ENCODE measurements around the gene ITGA7.

Gene ITGA7, protein sequence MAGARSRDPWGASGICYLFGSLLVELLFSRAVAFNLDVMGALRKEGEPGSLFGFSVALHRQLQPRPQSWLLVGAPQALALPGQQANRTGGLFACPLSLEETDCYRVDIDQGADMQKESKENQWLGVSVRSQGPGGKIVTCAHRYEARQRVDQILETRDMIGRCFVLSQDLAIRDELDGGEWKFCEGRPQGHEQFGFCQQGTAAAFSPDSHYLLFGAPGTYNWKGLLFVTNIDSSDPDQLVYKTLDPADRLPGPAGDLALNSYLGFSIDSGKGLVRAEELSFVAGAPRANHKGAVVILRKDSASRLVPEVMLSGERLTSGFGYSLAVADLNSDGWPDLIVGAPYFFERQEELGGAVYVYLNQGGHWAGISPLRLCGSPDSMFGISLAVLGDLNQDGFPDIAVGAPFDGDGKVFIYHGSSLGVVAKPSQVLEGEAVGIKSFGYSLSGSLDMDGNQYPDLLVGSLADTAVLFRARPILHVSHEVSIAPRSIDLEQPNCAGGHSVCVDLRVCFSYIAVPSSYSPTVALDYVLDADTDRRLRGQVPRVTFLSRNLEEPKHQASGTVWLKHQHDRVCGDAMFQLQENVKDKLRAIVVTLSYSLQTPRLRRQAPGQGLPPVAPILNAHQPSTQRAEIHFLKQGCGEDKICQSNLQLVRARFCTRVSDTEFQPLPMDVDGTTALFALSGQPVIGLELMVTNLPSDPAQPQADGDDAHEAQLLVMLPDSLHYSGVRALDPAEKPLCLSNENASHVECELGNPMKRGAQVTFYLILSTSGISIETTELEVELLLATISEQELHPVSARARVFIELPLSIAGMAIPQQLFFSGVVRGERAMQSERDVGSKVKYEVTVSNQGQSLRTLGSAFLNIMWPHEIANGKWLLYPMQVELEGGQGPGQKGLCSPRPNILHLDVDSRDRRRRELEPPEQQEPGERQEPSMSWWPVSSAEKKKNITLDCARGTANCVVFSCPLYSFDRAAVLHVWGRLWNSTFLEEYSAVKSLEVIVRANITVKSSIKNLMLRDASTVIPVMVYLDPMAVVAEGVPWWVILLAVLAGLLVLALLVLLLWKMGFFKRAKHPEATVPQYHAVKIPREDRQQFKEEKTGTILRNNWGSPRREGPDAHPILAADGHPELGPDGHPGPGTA

DNA sequence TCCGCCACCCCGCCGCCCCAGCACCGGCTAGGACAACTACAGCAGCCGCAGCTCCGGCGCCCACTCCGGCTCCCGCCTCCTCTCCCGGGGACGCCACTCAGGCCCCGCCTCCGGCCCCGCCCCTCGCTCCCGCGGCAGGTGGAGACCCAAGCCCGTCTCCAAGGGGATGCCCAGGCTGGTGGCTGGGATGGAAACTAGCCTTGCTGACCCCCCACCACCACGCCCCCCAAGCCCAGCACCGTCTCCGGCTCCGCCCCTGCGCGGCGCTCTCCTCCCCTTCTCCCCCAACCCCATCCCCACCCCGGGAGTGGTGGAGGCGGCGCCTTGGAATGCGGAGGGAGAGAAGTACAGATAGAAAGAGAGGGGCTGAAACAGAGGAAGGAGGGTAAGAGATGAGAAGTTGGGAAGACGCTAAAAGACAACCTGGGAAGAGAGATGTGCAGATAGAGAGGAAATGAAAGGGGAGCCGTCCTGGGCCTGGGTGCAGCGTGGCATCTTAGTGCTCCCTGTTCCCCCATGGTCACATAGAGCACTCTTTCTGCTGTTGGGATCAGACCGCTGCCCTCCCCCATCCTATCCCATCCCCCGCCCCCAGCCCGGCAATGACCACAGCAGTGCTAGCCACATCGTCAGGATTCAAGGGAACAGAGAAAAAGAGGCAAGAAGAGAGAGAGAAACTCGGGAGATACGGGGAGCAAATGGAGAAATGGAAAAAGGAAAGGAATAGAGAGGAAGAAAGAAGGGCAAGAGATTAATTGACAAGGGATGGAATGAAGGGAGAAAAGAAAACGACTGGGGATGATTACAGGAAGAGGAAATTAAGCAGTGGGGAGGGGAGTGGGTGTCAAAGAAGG lies at the start of gene ITGA7:
ITGA7 (minus strand) TSS at position 64 of the 854 bp plus-strand sequence. CDS start 222 bp downstream, outside the sequence.
- DNase-seq: peak; percentile 81

DNA sequence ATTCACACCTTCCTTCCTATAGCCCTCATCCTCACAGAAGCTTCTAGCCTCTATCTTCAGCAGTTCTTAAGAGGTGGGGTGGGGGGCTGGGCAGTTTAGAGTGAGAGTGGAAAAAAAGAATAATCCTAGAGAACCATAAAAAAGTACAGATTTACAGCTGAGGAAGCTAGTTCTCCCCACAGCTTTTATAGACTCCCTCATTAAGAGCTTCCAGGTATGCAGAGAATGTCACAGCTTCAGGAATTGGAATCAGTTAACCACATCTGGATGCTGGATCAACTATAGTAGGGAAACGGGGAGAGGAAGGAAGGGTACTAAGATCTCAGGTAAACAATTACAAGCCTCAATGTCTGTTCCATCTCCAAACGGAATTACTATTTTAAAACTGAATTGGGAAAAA lies 47.5 kb upstream of the ITGA7 start:
- DNase-seq: no peak

DNA sequence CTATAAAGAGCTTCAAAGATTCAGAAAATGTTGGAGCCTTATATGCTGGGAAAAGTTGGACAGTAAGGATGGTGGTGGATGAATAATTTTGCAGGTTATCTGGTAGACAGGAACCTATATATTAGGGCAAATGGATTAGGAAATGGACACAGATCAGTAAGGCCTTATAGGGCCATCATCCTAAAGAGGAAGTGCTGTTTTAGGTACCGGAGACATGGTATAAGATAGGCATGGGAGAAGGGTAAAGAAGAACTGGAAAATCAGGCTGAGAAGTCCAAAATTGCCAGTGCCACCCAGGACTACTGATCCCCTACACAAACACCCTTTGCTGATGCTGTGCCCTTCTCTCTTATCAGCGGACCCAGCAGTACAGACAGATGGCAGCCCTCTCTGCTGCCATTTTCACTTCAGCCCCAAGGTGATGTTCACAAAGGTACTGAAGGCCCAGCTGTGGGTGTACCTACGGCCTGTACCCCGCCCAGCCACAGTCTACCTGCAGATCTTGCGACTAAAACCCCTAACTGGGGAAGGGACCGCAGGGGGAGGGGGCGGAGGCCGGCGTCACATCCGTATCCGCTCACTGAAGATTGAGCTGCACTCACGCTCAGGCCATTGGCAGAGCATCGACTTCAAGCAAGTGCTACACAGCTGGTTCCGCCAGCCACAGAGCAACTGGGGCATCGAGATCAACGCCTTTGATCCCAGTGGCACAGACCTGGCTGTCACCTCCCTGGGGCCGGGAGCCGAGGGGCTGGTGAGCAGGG lies 40.7 kb upstream of the ITGA7 start:
- no peak for DNase-seq

DNA sequence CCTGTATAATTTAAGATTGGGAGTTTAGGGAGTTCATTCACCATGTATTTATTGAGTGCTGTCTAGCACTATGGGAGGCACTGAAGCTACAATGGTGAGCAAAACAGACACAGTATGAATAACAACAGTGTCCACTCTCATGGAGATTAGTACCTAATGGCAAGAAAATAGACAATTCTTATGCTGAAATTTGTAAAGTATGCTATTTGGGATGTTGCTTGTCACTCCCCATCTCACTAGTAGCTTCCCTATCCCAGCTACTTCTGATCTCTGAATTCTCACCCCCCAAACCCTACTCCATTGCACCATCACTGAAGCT lies 39.2 kb upstream of the ITGA7 start:
- DNase-seq: no peak

DNA sequence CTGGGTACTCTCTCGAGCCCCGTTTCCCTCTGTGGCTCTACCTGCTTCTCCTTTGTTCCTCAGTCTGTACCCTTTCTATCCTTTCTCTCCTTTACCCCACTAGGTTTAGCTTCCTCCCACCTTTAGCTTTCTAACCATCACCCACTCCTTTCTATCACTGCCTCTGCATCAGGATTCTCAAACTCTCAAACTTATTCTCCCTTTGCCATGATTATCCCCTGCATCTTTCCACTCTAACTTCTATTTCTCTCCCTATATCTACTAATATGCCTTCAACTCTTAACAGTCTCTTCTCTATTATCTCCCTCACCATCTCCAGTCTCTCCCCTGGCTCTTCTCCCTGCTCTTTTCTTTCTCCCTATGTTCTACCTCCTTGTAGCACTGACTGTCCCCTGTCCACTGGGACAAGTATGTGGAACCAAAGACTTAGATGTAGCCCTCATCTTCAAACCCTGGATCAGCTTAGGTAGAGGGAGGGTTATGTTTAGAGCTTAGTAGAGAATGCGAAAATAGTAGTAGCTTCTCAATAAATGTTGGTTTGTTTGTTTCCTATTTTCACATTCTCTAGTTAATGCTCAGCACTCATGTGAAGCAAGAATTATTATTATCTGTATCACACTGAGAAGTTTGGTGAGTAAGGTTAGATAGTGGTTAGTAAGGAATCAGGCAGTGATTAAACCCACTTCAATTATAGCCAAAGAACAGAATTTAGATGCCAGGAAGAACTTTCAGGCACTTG lies 38.6 kb upstream of the ITGA7 start:
- no peak for DNase-seq

DNA sequence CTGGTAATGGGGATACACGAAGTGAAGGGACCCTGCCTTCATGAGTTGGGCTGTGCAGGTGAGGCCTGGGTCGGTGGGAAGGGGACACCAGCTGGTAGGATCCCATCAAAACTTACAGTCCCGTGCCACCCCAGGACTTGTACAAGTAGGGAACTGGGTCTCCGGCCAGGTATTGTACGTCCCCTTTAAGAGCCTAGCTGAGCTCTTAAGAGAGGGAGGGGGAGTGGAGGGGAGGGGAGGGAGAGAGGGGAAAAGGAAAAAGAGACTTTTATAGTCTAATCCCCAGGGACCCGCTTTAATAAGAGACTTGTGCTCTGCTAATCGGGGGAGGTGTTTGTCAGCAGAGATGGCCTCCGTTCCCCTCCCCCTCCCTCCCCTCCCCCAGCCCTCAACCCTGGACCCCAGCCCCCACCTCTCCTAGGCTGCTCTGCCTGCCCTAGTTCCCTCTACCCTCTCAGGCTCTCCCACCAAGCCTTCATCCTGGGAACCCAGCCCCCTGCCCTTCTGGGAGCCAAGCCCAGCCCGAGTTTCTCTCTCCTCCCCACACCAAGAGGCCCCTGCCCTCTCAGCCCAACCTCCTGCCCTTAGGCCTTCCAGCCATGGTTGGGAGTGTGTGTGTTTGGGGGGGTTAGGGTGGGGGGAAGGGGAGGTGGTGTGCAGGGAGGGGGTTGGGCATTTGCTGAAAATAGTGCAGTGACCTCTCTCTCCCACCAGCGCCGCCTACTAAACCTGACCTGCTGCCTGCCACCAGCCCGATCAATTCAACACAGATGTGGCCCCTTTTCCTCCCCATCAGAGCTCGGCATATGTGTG lies 37.9 kb upstream of the ITGA7 start:
- no peak for DNase-seq

DNA sequence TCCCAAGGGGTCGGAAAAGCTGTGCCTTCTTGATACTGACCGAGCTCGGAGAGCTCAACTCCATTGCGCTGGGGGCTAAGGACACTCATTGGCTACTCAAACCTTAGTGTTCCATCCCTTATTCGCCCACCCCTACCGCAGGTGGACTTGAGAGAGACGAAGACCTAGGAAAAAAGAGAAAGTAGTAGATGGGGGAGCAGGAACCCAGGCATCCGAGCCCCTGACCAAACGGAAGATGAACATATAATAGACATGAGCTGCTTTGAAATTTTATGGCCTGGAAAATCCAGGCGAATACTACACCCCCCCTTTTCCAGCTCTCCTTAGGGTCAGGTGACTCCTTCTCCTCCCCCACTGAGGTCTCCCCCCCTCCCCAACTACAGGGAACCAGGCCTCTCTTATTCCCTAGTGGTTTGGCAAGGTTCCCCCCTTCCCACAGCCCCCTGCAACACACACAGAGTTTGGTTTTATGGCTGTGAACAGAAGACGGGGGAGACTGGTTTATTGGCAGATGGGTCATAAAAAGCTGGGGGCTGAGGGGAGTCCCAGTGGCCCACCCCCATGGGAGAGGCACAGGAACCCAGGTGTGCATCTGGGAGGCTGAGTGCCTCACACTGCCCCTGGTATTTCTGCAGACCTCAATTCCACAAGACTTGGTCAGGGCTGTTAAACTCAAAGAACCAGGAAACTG lies 36.8 kb upstream of the ITGA7 start:
- DNase-seq: no peak

DNA sequence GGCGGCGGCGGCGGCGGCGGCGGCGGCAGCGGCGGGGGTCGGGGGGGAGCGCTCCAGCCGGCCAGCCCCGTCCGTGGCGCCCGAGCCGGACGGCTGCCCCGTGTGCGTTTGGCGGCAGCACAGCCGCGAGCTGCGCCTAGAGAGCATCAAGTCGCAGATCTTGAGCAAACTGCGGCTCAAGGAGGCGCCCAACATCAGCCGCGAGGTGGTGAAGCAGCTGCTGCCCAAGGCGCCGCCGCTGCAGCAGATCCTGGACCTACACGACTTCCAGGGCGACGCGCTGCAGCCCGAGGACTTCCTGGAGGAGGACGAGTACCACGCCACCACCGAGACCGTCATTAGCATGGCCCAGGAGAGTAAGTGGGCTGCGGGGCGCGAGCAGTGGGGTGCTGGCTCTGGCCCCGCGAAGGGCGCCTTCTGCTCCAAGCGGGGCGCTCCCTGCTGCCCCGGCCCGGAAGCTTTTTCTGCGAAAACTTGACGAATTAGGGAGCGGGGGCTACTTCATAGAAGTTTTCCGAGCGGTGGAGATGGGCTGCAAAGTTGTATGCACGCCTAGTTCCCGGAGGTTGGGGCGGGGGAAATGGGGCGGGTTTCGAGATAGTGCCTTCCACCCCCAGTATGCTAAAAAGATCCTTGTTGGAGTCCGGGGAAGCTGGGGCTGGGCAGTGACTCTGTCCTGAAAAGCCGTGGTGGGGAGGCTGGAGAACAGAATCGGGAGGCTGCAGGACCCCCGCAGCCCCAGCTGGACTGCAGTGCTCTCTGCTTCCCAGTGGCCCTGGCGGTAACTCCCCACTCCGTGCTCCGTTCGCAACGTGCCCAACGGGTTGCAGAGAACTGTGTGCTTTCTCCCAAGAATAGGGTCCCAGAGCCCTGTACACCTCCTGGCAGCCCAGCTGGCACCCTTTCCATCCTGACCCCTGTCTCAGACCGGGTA lies 36.0 kb upstream of the ITGA7 start:
- DNase-seq: peak; percentile 62

DNA sequence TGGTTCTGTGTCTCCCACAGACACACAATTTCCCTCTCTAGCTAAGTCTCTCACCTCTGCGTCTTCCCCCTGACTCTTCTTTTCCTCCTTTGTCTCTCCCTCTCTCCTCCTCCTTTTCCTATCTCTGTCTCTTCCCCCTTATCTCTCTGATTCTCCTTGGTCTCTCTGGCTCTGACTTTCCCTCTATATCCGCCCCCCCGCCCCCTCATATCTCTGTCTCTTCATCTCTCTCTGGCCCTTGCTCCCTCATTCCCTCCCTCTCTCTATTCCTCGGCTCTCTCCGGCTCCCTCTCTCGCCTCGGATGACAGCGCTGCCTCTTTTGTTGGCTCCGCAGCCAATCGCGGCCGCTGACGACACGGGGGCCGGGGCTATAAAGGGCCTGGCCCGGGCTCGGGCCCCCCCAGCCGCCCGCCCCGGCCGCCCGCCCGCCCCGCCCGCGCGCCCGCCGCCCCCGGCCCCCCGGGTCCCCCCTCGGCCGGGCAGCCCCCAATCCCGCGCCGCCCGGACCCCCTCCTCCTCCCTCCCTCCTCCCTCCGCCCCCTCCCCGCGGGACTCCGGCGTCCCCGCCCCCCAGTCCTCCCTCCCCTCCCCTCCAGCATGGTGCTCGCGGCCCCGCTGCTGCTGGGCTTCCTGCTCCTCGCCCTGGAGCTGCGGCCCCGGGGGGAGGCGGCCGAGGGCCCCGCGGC lies 35.2 kb upstream of the ITGA7 start, which contains the start of gene GDF11:
GDF11 (plus strand) TSS at position 404 of the 687 bp plus-strand sequence; CDS start at position 599, 195 bp downstream.
- peak; percentile 87 for DNase-seq

DNA sequence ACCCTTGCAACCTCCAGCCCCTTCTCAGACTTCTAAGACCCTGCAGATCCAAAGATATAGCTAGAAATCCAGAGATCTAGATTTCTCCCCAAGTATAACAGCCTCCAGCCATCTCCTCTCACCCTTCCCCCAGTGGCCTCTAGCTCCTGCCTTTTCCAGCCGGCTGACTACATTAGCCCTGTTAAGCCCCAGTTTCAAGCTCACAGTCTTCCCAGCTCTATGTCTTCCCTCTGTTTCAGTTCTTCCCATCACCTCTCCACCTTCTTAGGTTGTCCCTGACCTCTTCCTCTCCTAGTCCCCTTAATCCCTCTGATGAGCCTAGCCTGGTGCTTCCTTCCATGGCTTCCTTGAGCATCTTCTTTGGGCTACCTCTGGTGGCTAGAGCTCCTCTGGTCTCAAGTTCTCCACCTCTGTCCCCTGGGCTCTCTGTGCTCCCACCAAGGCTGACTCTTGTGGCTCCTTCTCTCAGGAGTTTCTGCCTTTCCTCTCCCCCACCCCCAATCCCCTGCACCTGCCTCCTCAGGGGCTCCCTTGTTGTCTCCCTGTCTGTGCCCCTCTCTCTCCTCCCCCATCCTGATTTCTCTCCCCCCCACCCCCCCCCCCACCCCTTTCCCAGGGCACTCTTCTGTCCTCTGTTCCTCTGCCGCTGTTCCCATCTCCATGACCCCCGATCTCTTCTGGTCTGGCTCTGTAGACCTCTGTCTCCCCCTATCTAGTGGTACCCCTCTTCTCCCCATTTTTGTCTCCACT lies 34.4 kb upstream of the ITGA7 start:
- no peak for DNase-seq

DNA sequence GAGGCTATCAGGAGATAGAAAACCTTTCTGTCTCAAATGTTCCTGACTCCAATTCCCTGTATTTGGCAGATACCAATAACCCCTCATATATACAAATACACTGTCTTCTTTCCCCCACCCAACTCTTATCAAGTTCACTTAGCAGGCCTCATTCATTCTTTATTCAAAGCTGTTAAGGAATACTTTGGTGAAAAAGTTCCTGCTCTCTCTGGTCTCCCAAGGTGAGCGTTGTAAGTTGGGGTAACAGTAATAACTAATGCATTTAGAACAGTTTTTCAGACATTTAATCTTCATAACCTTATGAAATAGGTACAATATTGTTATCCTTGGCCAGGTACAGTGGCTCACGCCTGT lies 31.3 kb upstream of the ITGA7 start:
- no peak for DNase-seq

DNA sequence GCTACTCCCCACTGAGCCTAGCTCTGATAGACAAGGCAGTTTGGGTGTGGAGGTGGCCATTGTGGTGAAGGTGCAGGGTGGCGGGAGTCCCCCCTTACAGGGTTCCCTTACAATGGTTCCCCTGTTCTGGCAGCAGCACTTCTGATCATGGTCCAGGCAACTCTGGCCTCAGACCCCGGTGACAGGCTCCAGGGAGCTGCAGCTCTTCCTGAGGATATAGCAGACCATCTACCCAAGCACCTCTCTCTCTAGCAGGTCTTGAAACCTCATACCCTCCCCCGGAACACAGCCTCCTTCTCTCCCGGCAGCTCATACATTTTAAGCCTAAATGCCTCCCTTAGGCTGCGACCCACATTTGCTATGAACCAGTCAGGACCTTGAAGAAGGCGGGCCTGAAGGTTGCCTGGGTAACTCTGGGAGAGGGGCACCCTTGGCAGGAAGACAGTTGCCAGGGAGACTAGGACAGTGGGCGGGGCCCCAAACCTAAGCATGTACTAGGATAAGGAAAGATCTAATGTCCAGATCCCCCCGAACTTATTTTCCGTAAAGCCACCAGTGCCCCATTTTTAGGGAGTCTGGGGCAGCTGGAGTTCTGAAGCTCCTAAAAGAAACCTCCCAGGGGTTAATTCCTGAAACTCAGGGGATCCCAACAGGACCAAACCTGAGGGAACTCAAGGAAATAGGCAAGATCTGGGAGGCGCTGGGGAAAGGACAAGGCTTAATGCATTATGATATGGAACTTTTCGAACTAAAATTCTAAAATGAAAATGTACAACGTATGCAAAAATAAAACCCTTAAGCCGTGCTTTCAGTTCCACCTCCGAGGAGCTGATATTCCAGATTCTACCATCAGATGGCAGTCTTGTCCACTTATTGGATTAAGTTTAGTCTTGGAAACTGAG lies 30.7 kb upstream of the ITGA7 start:
- DNase-seq: peak; percentile 89

DNA sequence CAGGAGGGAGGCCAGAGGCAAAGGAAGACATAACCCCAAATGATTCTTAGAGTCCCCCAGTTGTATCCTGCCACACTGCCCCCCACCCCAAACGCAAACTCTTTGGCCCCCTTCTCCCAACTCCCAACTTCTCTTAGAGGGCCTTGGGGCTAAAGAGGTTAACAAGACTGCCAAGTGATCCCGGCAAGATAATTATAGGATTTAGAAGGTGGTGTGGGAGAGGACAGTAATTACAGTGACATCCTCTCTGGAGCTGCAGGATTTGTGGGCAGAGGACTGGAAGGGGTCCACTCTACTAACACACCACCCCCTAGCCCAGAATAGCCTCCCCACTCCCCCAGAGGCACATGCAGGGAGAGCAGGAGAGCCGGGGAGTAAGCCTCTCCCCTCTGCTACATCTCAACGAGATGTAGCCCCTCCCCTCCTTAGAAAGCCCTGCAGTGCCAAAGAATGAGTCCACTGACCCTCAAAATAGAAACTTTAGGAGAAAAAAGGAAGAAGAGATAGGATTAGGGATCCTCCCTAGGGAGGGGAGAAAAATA lies 29.9 kb upstream of the ITGA7 start:
- no peak for DNase-seq

DNA sequence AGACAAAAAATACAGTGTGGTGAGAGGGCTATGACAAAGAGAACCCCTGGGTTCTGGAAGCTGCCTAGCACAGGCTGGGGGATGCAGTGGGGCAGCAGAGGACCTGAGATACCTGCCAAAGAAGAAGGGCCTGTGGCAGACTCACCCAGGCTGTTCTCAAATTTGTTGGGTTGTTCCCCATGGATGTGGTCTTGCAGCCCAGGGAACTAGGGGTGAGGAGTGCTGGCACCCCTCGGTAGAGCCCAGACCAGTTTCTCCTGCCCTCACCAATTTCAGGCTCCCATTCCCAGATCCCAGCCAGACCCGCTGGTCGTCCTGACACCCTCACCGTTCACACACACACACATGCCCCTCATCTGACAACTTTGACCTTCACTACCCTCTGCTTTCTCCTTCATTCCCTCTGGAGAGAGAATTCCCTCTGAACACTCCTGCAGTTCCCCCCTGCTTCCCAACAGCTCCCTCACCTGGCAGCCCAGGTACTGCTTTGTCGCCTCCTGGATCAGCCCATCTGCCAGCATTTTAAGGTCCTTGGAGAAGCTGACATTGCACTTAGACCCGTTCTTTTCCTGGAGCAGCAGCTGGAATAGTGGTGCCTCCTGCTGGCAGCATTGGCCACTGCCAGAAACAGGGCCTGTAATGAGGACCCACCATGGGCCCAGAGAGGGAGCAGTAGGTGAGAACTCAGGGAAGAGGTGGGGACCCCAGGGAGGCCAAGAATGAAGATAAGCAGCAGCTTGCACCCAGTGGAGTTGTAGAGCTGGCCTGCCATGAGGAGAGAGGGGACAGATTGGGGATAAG lies 29.3 kb upstream of the ITGA7 start:
- peak; percentile 76 for DNase-seq

DNA sequence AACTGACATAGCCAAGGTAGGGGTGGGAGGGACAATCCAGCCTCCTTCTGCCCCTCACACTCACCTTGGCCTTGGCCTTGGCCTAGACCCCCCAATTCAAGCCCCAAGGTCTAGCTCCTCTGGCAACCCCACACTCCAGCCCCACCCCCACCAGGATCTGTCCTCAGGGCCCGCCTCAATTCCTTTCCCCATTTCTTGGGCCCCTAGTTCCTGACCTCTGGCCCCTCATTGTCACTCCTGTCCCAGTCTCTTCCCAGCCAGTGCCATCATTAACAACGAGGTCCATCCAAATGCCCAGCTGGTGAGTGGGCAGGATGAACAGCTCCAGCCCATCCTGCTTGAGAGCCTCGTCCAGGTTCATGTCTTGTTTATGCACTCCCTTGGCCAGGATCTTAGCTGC lies 28.4 kb upstream of the ITGA7 start:
- no peak for DNase-seq
